Progenitor cell of endocrine pancreas (in vitro differentiated cells): ENCODE results near the gene LITAFD. TPM values are rescaled to one million over a fixed set of nuclear protein-coding genes. Genes with fewer than 3 reads are reported as not detected.

ENCODE experiments used
- DNase-seq: peaks from one replicate; pipeline ENCODE4 v3.0.0; 2021; ENCODE audit warnings: low spot score; ENCODE audit not compliant: unreplicated experiment
- H3K27ac Mint-ChIP-seq: 2 replicates; pipeline ENCODE4 v1.8.0; 2021; ENCODE audit warnings: mild to moderate bottlenecking, moderate library complexity, mixed read lengths
- H3K27me3 Mint-ChIP-seq: 2 replicates; pipeline ENCODE4 v1.8.0; 2021; ENCODE audit warnings: mixed read lengths
- H3K36me3 Mint-ChIP-seq: 2 replicates; pipeline ENCODE4 v1.8.0; 2022; ENCODE audit warnings: mixed read lengths; ENCODE audit not compliant: insufficient read depth
- H3K4me1 Mint-ChIP-seq: 2 replicates; pipeline ENCODE4 v1.8.0; 2021; ENCODE audit warnings: low read depth, mixed read lengths
- H3K4me3 Mint-ChIP-seq: 2 replicates; pipeline ENCODE4 v1.8.0; 2021; ENCODE audit warnings: low read depth, mild to moderate bottlenecking, moderate library complexity, mixed read lengths
- H3K9me3 Mint-ChIP-seq: 2 replicates; pipeline ENCODE4 v1.8.0; 2021; ENCODE audit warnings: low read depth, mixed read lengths
- total RNA-seq: library from RNA; stranded (reverse); gene quantifications from 2 replicates; pipeline ENCODE4 v1.2.1, GENCODE V29; 2021
- TF ChIP-seq, protein P1 (sequence below): fragments of 200-600 bp; sonication (generic); IDR thresholded peaks from one replicate; pipeline ENCODE4 v1.5.0; 2021; ENCODE audit warnings: antibody characterized with exemption, mild to moderate bottlenecking; ENCODE audit not compliant: unreplicated experiment

Gene LITAFD
- total RNA-seq, 1 donor from 2014 or later, result not detected

DNA sequence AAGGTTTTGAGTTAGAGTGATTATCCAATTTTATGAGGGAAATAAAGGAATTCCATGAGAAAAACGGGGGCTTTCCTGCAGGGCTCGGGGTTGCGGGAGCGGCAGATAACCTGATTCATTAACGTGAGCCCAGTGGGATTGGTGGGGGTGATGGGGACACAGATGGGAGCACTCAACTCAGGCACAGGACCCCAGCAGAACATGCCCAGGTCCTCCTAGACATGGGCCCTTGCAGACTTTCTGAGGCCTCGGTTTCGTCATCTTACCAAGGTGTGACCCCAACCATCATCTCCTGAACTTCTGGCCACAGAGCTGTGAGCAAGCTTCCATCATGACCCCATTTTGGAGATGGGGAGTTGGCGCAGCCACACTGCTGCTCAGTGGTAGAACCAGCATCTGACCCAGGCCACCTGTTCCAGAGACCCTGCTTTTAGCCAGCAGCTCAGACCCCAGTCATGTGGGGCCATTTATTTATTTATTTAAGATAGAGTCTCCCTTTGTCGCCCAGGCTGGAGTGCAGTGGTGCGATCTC is 35.7 kb upstream of the LITAFD start:
- no peaks in the 10 kb centered on the region for H3K9me3 Mint-ChIP-seq
- no peaks in the 10 kb centered on the region for H3K27me3 Mint-ChIP-seq
- H3K4me1 Mint-ChIP-seq, result peaks cover 8% of the 10 kb centered on the region
- H3K36me3 Mint-ChIP-seq, result peaks cover 17% of the 10 kb centered on the region
- no peak for DNase-seq
- TF ChIP-seq, protein P1, sequence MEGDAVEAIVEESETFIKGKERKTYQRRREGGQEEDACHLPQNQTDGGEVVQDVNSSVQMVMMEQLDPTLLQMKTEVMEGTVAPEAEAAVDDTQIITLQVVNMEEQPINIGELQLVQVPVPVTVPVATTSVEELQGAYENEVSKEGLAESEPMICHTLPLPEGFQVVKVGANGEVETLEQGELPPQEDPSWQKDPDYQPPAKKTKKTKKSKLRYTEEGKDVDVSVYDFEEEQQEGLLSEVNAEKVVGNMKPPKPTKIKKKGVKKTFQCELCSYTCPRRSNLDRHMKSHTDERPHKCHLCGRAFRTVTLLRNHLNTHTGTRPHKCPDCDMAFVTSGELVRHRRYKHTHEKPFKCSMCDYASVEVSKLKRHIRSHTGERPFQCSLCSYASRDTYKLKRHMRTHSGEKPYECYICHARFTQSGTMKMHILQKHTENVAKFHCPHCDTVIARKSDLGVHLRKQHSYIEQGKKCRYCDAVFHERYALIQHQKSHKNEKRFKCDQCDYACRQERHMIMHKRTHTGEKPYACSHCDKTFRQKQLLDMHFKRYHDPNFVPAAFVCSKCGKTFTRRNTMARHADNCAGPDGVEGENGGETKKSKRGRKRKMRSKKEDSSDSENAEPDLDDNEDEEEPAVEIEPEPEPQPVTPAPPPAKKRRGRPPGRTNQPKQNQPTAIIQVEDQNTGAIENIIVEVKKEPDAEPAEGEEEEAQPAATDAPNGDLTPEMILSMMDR, result no peak
- no peak overlapping the region for H3K27ac Mint-ChIP-seq
- H3K4me3 Mint-ChIP-seq, result no peak overlapping the region

DNA sequence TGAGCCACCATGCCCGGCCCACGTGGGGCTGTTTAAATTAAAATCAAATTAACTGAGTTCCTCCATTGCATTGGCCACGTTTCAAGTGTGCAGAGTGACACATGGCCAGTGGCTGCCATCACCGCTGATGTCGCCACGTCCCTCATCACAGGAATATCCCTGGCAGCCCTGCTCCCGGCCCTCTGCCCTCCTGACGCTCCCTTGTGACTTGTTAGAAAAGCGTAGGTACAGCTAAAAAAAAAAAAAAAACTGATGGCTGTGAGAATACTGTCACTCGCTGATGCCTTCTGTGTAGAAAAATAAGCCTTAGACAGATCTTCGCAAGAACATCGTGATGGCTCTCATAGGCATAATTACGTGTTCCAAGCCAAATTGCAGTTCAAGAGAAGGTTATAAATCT is 35.0 kb upstream of the LITAFD start:
- no peak for DNase-seq
- TF ChIP-seq, protein P1, result no peak
- Mint-ChIP-seq H3K4me1 (peaks cover 7% of the 10 kb centered on the region), H3K36me3 (peaks cover 18% of the 10 kb centered on the region), H3K9me3 (no peaks in the 10 kb centered on the region), H3K4me3 (no peak overlapping the region), H3K27me3 (no peaks in the 10 kb centered on the region), H3K27ac (peak overlapping the region; percentile 78)

DNA sequence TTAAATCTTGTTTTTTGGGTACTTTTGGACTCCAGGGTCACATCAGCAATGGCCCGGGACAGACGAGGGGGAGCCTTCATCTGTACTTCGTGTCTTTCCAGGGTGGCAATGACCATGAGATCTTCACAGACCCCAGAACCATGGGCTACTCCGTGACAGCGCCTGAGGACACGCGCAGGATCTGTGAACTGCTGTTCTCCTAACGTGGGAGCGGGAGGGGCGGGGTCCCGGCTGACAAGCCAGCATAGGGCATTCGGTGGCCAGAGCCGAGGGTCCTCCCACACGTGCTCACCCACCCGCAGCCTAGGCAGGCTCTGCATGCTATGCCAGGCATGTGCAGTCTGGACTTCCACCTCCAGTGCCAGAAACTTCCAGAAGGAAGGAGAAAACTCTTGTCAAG is 34.5 kb upstream of the LITAFD start:
- peaks cover 7% of the 10 kb centered on the region for H3K4me1 Mint-ChIP-seq
- H3K27ac Mint-ChIP-seq, result no peak overlapping the region
- DNase-seq, result no peak
- H3K4me3 Mint-ChIP-seq, result no peak overlapping the region
- H3K27me3 Mint-ChIP-seq, result no peaks in the 10 kb centered on the region
- H3K36me3 Mint-ChIP-seq, result peaks cover 17% of the 10 kb centered on the region
- H3K9me3 Mint-ChIP-seq, result no peaks in the 10 kb centered on the region
- TF ChIP-seq, protein P1, result no peak

DNA sequence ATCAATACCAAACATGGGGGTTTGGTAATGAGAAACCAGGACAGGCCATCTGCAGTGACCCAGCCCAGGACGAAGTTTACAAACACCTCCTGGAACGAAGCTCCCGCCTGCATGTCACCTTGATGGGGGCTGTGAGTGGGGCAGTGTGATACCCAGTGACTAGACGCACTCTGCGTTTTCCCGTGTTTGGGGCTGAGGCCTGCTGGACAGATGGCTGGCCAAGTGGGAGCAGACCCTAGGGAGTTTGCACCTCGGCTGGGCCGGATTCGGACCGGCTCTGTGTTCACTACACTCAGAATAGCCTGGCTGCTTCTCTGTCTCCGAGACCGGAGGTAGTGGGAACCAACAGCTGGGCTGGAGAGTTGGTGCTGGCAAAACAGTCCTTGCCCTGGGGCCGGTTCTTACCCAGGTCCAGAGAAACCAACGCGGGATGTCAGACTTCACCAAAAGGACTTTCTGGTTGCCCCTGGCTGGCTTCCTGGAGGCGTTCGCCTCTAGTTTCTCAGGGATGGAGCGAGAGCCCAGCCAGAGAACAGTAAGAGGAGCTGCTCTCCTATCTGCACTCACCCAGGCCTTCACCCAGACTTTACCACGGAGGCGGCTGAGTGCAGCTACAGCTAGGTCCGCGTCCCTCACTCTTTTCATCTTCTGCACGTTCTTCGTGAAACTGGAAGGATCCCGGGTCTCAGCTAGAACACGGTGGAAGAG is 33.8 kb upstream of the LITAFD start:
- Mint-ChIP-seq H3K36me3 (peaks cover 21% of the 10 kb centered on the region), H3K27ac (no peak overlapping the region), H3K27me3 (no peaks in the 10 kb centered on the region), H3K4me3 (no peak overlapping the region), H3K4me1 (peaks cover 7% of the 10 kb centered on the region), H3K9me3 (no peaks in the 10 kb centered on the region)
- TF ChIP-seq, protein P1, result no peak
- DNase-seq, result no peak

DNA sequence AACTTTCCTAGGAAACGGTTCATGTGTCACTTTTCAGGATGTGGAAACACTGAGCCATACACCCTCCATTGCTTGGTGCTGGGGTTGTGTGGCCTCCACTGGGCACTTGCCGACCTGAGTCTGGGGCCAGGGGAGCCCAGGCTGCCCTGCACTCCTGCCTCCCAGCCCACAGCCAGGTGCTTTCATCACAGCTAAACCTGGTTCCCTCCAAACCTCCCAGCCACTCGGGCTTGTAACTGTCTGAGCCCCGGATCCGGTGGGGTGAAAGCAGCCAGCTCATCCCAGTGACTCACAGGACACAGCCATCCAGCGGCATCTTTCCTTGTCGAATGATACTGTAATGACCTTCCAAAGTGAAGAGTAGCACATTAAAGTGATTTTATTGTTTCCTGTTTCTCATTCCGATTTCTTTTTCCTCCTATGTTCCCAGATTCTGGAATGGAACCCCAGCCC is 33.2 kb upstream of the LITAFD start:
- H3K4me1 Mint-ChIP-seq, result peaks cover 7% of the 10 kb centered on the region

More for the DNA sequence above, 33.2 kb upstream of the LITAFD start:
- Mint-ChIP-seq H3K36me3 (peaks cover 21% of the 10 kb centered on the region), H3K27ac (peak overlapping the region; percentile 84), H3K4me3 (no peak overlapping the region), H3K27me3 (no peaks in the 10 kb centered on the region), H3K9me3 (no peaks in the 10 kb centered on the region)
- DNase-seq, result no peak
- TF ChIP-seq, protein P1, result no peak
